ENCODE data around the gene GRIN3A. TPM values are rescaled to one million over a fixed set of nuclear protein-coding genes. Genes with fewer than 3 reads are reported as not detected.

Gene GRIN3A
- total RNA-seq, 2 donors from 2014 or later, result under 0.01 TPM; not detected in 1

GRCh38 chr9:101587332-101588043 lies 151.0 kb downstream of the GRIN3A start:
- H3K27ac ChIP-seq, result no peak overlapping the region
- no peaks in the 10 kb centered on the region for H3K9me3 ChIP-seq
- DNase-seq (no peak), ATAC-seq (no peak)
- H3K27me3 ChIP-seq, result no peaks in the 10 kb centered on the region
- TF ChIP-seq CTCF (IDR thresholded peaks at IDR 0.05), result no peak
- 76 to 78% methylated on average over 4 of the region's 4 CpGs for WGBS, 2 donors
- no peak overlapping the region for H3K4me3 ChIP-seq
- H3K36me3 ChIP-seq (replicated peaks in 1 of 2; ENCODE audit: insufficient read depth in 1 of 2, low read depth in 2 of 2), result no peaks in the 10 kb centered on the region
- intact Hi-C loops (cut with DNase I), result no loop called here
- no peaks in the 10 kb centered on the region for H3K4me1 ChIP-seq

- TF ChIP-seq CTCF (IDR thresholded peaks at IDR 0.05), result no peak
- no peak for TF ChIP-seq POLR2A (IDR thresholded peaks at IDR 0.05)
- no peaks in the 10 kb centered on the region for H3K27me3 ChIP-seq
- ATAC-seq (no peak), DNase-seq (peak in 1 of 4 donors; percentile 4)
- H3K4me3 ChIP-seq, result no peak overlapping the region
- intact Hi-C loops (cut with DNase I), result no loop called here
- no peaks in the 10 kb centered on the region for H3K36me3 ChIP-seq (replicated peaks in 1 of 2; ENCODE audit: insufficient read depth in 1 of 2, low read depth in 2 of 2)
- no peak overlapping the region for H3K27ac ChIP-seq
- WGBS, 2 donors, result 76 to 82% methylated on average over 5 of the region's 5 CpGs
- no peaks in the 10 kb centered on the region for H3K4me1 ChIP-seq
- no peaks in the 10 kb centered on the region for H3K9me3 ChIP-seq
Measured at GRCh38 chr9:101586651-101587050, 151.8 kb downstream of the GRIN3A start.

- ATAC-seq (no peak), DNase-seq (peak in 1 of 4 donors; percentile 30)
- Histone ChIP-seq H3K4me1 (no peaks in the 10 kb centered on the region), H3K27me3 (no peaks in the 10 kb centered on the region), H3K4me3 (no peak overlapping the region), H3K36me3 (replicated peaks in 1 of 2; ENCODE audit: insufficient read depth in 1 of 2, low read depth in 2 of 2) (no peaks in the 10 kb centered on the region), H3K9me3 (no peaks in the 10 kb centered on the region), H3K27ac (no peak overlapping the region)
- intact Hi-C loops (cut with DNase I), result no loop called here
- 50 to 61% methylated on average over 3 of the region's 3 CpGs for WGBS, 2 donors
- TF ChIP-seq POLR2A (IDR thresholded peaks at IDR 0.05) (no peak), CTCF (IDR thresholded peaks at IDR 0.05) (no peak)
Measured at GRCh38 chr9:101585740-101586139, 152.7 kb downstream of the GRIN3A start.

- Histone ChIP-seq H3K27ac (no peak overlapping the region), H3K4me3 (no peak overlapping the region), H3K27me3 (no peaks in the 10 kb centered on the region), H3K4me1 (no peaks in the 10 kb centered on the region), H3K36me3 (replicated peaks in 1 of 2; ENCODE audit: insufficient read depth in 1 of 2, low read depth in 2 of 2) (no peaks in the 10 kb centered on the region), H3K9me3 (no peaks in the 10 kb centered on the region)
- intact Hi-C loops (cut with DNase I), result no loop called here
- no peak for ATAC-seq
- TF ChIP-seq POLR2A (IDR thresholded peaks at IDR 0.05) (no peak), CTCF (IDR thresholded peaks at IDR 0.05) (no peak)
- WGBS, 2 donors, result 68 to 71% methylated on average over 1 of the region's 1 CpG
- no peak for DNase-seq
Measured at GRCh38 chr9:101582553-101582952, 155.9 kb downstream of the GRIN3A start.

Measured in body of pancreas (tissue), 4 donors.